AG10803 (cell line): Measurements from ENCODE around the gene ANKS1A.

Experiments used
- DNase-seq: peaks from one replicate; pipeline ENCODE4 v3.0.0; 2010; ENCODE audit warnings: low read depth
- H3K4me3 ChIP-seq: 2 replicates; pipeline ENCODE4 v1.5.1; 2011; ENCODE audit warnings: mild to moderate bottlenecking, low read length, control low read depth
- TF ChIP-seq, protein P1 (sequence below): conservative IDR thresholded peaks from 2 replicates; pipeline ENCODE4 v1.5.1; 2011; ENCODE audit warnings: mild to moderate bottlenecking, low read length, control low read depth, inconsistent platforms

The ANKS1A gene

GRCh38 chr6:34900321-34901031, 11.4 kb downstream of the ANKS1A start:
- DNase-seq: no peak
- no peak overlapping the region for H3K4me3 ChIP-seq
- TF ChIP-seq, protein P1, sequence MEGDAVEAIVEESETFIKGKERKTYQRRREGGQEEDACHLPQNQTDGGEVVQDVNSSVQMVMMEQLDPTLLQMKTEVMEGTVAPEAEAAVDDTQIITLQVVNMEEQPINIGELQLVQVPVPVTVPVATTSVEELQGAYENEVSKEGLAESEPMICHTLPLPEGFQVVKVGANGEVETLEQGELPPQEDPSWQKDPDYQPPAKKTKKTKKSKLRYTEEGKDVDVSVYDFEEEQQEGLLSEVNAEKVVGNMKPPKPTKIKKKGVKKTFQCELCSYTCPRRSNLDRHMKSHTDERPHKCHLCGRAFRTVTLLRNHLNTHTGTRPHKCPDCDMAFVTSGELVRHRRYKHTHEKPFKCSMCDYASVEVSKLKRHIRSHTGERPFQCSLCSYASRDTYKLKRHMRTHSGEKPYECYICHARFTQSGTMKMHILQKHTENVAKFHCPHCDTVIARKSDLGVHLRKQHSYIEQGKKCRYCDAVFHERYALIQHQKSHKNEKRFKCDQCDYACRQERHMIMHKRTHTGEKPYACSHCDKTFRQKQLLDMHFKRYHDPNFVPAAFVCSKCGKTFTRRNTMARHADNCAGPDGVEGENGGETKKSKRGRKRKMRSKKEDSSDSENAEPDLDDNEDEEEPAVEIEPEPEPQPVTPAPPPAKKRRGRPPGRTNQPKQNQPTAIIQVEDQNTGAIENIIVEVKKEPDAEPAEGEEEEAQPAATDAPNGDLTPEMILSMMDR: no peak

DNA sequence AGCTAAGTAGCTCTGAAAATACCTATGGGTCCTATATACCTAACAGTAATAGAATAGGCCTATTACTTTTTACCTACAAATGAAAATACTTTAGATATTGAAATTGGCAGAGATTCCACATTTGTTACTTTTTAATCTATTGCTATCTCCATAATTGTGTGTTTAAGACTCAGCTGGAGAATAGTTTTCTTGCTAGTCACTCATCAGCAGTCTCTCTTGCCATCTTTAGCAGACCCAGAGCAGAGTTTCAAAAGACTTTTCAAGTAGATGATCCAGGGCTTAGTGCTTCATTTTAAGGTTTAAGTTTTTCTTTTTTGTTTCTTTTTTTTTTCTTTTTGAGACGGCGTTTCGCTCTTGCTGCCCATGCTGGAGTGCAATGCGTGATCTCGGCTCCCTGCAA, 12.9 kb downstream of the ANKS1A start:
- no peak overlapping the region for H3K4me3 ChIP-seq
- peak; percentile 39 for DNase-seq
- TF ChIP-seq, protein P1: no peak

DNA sequence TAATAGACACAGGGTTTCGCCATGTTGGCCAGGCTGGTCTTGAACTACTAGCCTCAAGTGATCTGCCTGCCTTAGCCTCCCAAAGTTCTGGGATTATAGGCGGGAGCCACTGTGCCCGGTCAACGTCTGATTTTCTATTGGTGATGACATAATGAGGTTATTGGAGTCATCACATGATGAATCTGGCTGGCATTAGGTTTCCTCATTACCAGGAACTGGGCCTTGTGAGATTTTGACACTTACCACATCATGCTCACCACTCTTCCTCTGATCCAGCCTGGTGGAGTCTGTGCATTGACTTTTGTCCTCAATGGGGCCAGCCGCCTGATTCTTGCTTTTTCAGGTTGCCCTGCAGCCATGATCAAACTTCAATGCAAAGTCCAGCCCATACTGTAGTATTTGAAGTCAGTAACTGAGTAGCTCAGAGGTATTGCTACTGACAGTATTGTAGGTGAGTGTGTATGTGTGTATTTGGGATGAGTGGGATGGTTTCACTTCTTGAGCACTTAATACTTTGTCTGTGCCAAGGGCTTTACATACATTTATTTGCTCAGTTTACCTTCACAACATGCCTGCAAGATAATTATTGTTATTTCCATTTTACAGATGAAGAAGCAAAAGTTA, 16.0 kb downstream of the ANKS1A start:
- TF ChIP-seq, protein P1: no peak
- no peak for DNase-seq
- H3K4me3 ChIP-seq: no peak overlapping the region

- H3K4me3 ChIP-seq: no peak overlapping the region
- DNase-seq: no peak
- TF ChIP-seq, protein P1: no peak
Measured at GRCh38 chr6:34906826-34907225, 17.8 kb downstream of the ANKS1A start.

- no peak overlapping the region for H3K4me3 ChIP-seq
- TF ChIP-seq, protein P1: no peak
- no peak for DNase-seq
Measured at GRCh38 chr6:34908194-34908593, 19.1 kb downstream of the ANKS1A start.

DNA sequence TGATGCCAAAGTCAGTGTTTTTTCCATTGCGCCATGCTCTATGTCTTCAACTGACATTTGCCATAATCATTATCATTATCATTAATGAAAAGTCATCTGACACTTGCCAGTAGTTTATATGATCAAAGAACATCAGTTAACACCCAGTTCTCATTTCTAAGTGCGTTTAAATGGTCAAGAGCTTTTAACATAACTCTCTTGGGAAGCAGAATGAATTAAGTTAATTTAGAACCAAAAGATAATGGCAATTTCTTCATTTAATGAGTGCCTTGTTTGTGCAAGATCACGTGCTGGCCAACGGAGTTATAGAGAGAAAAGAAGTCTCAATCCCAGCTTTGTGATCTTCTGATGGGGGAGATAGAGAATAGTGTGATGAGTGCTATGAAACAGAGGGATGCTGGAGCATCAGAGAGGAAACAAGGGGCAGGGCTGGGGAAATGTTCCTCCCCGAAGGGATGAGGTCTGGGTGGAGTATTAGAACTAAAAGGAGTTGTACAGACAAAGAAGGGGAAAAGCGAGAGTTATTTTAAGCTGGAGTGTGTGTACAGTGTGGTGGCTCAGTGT, 20.3 kb downstream of the ANKS1A start:
- DNase-seq: no peak
- no peak overlapping the region for H3K4me3 ChIP-seq
- TF ChIP-seq, protein P1: no peak

DNA sequence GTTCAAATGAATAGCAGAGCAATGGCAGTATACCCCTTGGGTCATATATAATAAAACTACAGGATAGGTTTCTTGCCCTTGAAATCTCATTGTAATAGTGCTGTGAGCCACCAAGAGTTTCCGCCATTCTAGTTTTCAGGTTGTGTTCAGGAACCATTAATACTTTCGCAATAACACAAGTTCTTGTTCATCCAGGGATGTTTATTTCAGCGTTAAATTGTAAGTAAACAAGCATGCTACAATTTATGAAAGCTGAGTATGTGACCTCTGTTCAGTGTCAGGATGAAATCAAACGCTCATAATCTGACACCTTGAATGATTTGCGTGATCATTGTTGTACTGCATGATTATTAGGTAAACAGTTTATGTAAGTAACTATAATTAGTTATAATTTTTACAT, 22.8 kb downstream of the ANKS1A start:
- no peak for DNase-seq
- H3K4me3 ChIP-seq: no peak overlapping the region
- TF ChIP-seq, protein P1: no peak
